ENCODE measurements around the gene LHX6.

LHX6 gene

GRCh38 chr9:122220673-122221182, 8.0 kb downstream of the LHX6 start:
- H3K79me2 ChIP-seq (ENCODE audit: low read length): no peaks in the 10 kb centered on the region
- no peaks in the 10 kb centered on the region for H3K4me1 ChIP-seq (ENCODE audit: low read length)
- TF ChIP-seq, protein P1, sequence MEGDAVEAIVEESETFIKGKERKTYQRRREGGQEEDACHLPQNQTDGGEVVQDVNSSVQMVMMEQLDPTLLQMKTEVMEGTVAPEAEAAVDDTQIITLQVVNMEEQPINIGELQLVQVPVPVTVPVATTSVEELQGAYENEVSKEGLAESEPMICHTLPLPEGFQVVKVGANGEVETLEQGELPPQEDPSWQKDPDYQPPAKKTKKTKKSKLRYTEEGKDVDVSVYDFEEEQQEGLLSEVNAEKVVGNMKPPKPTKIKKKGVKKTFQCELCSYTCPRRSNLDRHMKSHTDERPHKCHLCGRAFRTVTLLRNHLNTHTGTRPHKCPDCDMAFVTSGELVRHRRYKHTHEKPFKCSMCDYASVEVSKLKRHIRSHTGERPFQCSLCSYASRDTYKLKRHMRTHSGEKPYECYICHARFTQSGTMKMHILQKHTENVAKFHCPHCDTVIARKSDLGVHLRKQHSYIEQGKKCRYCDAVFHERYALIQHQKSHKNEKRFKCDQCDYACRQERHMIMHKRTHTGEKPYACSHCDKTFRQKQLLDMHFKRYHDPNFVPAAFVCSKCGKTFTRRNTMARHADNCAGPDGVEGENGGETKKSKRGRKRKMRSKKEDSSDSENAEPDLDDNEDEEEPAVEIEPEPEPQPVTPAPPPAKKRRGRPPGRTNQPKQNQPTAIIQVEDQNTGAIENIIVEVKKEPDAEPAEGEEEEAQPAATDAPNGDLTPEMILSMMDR (IDR thresholded peaks at IDR 0.05; ENCODE audit: low read depth, low read length): no peak
- TF ChIP-seq EZH2phosphoT487 (IDR thresholded peaks at IDR 0.05; ENCODE audit: low read depth): no peak
- H3K4me3 ChIP-seq (ENCODE audit: low read length): no peak overlapping the region
- H3K27me3 ChIP-seq (ENCODE audit: low read depth, low read length): no peaks in the 10 kb centered on the region
- no peak overlapping the region for H3K27ac ChIP-seq (ENCODE audit: low read length)
- H3K36me3 ChIP-seq (replicated peaks; ENCODE audit: low read depth, low read length): no peaks in the 10 kb centered on the region
- H3K4me2 ChIP-seq (ENCODE audit: low read length): no peak overlapping the region
- no peak overlapping the region for H2AFZ ChIP-seq (ENCODE audit: low read depth, low read length)
- H3K9me3 ChIP-seq (ENCODE audit: insufficient read depth, low read length): no peaks in the 10 kb centered on the region
- no peak overlapping the region for H3K9ac ChIP-seq (ENCODE audit: low read length)
- H4K20me1 ChIP-seq (ENCODE audit: insufficient read depth, low read length): no peaks in the 10 kb centered on the region

DNA sequence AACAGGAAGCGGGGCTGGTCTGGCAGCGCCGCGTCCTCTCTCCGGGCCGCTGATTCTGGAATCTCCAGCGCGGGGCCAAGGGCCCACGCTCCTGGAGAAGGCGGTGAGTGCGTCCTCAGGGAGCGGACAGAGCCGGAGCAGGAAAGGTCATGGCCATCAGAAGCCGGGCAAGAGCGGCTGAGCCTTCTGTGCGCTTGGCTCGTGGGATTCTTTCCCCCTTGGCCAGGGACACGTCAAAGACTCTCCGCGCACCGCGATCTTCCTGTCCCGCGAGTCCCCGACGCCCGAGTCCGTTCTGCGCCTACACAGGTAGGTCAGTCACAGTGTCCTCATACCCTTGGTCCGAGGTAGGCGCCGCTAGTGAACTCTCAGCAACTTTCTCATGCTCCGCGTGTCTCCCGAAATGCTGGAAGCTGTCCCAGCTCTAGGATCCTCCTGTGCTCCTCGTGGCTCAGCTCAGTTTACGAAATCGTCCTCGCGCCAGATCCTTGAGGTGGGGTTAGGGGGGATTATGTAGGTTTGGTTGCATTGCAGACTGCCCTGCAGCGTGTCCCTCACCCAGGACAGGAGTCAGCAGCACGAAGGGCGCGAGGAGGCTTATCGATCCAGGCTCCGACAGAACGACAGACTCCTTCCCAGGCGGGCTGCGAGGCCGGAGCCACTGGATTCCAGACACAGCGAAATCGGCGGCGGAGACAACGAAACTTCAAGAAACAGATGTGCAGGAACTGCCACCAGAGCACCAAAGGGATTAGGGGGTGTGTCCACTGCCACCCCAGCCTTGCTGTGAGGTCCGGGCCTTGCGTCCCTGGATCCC, 8.7 kb downstream of the LHX6 start:
- no peaks in the 10 kb centered on the region for H3K4me1 ChIP-seq (ENCODE audit: low read length)
- H3K9ac ChIP-seq (ENCODE audit: low read length): no peak overlapping the region
- H3K4me2 ChIP-seq (ENCODE audit: low read length): no peak overlapping the region
- no peak overlapping the region for H2AFZ ChIP-seq (ENCODE audit: low read depth, low read length)
- H3K27ac ChIP-seq (ENCODE audit: low read length): no peak overlapping the region
- H3K9me3 ChIP-seq (ENCODE audit: insufficient read depth, low read length): no peaks in the 10 kb centered on the region
- no peak overlapping the region for H3K4me3 ChIP-seq (ENCODE audit: low read length)
- H3K36me3 ChIP-seq (replicated peaks; ENCODE audit: low read depth, low read length): no peaks in the 10 kb centered on the region
- H4K20me1 ChIP-seq (ENCODE audit: insufficient read depth, low read length): no peaks in the 10 kb centered on the region
- no peaks in the 10 kb centered on the region for H3K79me2 ChIP-seq (ENCODE audit: low read length)
- no peak for TF ChIP-seq EZH2phosphoT487 (IDR thresholded peaks at IDR 0.05; ENCODE audit: low read depth)
- TF ChIP-seq, protein P1 (IDR thresholded peaks at IDR 0.05; ENCODE audit: low read depth, low read length): no peak
- no peaks in the 10 kb centered on the region for H3K27me3 ChIP-seq (ENCODE audit: low read depth, low read length)

- Histone ChIP-seq H4K20me1 (ENCODE audit: insufficient read depth, low read length) (no peaks in the 10 kb centered on the region), H3K27ac (ENCODE audit: low read length) (no peak overlapping the region), H3K4me1 (ENCODE audit: low read length) (no peaks in the 10 kb centered on the region), H3K27me3 (ENCODE audit: low read depth, low read length) (no peaks in the 10 kb centered on the region), H3K9ac (ENCODE audit: low read length) (no peak overlapping the region), H3K36me3 (replicated peaks; ENCODE audit: low read depth, low read length) (no peaks in the 10 kb centered on the region), H2AFZ (ENCODE audit: low read depth, low read length) (no peak overlapping the region), H3K9me3 (ENCODE audit: insufficient read depth, low read length) (no peaks in the 10 kb centered on the region), H3K79me2 (ENCODE audit: low read length) (no peaks in the 10 kb centered on the region), H3K4me3 (ENCODE audit: low read length) (no peak overlapping the region), H3K4me2 (ENCODE audit: low read length) (no peak overlapping the region)
- TF ChIP-seq, protein P1 (IDR thresholded peaks at IDR 0.05; ENCODE audit: low read depth, low read length): no peak
- no peak for TF ChIP-seq EZH2phosphoT487 (IDR thresholded peaks at IDR 0.05; ENCODE audit: low read depth)
These were observed 9.6 kb downstream of the LHX6 start for GRCh38 chr9:122218935-122219855.

Measured in OCI-LY3 (cell line).